Effector memory CD4-positive, alpha-beta T cell (primary cell): ENCODE measurements around the gene SNX13.

ENCODE experiments used
- DNase-seq, 3 donors: peaks; one replicate each; pipeline ENCODE4 v3.0.0-alpha.2; 2020
- H3K27ac ChIP-seq: 2 replicates; pipeline ENCODE4 v1.7.0; 2013; ENCODE audit warnings: mild to moderate bottlenecking, low read length, moderate library complexity; ENCODE audit not compliant: insufficient read depth, poor library complexity, severe bottlenecking
- H3K27me3 ChIP-seq: replicated peaks from 2 replicates; pipeline ENCODE4 v1.7.0; 2013; ENCODE audit warnings: mild to moderate bottlenecking, low read length; ENCODE audit not compliant: insufficient read depth, control insufficient read depth, poor library complexity, severe bottlenecking
- H3K36me3 ChIP-seq: 2 replicates; pipeline ENCODE4 v1.7.0; 2013; ENCODE audit warnings: mild to moderate bottlenecking, low read length, moderate library complexity; ENCODE audit not compliant: control insufficient read depth, insufficient read depth
- H3K4me1 ChIP-seq: 2 replicates; pipeline ENCODE4 v1.7.0; 2013; ENCODE audit warnings: low read length, mild to moderate bottlenecking; ENCODE audit not compliant: control insufficient read depth, insufficient read depth, poor library complexity, severe bottlenecking
- H3K4me3 ChIP-seq: 2 replicates; pipeline ENCODE4 v1.7.0; 2013; ENCODE audit warnings: low read length, low read depth, mild to moderate bottlenecking; ENCODE audit not compliant: insufficient read depth, poor library complexity, severe bottlenecking
- H3K9me3 ChIP-seq: 2 replicates; pipeline ENCODE4 v1.7.0; 2013; ENCODE audit warnings: mild to moderate bottlenecking, low read length, moderate library complexity; ENCODE audit not compliant: control insufficient read depth
- total RNA-seq, 3 donors: gene quantifications; one replicate each; lab custom pipeline; 2026; lab: John Stamatoyannopoulos, UW

The SNX13 gene, protein sequence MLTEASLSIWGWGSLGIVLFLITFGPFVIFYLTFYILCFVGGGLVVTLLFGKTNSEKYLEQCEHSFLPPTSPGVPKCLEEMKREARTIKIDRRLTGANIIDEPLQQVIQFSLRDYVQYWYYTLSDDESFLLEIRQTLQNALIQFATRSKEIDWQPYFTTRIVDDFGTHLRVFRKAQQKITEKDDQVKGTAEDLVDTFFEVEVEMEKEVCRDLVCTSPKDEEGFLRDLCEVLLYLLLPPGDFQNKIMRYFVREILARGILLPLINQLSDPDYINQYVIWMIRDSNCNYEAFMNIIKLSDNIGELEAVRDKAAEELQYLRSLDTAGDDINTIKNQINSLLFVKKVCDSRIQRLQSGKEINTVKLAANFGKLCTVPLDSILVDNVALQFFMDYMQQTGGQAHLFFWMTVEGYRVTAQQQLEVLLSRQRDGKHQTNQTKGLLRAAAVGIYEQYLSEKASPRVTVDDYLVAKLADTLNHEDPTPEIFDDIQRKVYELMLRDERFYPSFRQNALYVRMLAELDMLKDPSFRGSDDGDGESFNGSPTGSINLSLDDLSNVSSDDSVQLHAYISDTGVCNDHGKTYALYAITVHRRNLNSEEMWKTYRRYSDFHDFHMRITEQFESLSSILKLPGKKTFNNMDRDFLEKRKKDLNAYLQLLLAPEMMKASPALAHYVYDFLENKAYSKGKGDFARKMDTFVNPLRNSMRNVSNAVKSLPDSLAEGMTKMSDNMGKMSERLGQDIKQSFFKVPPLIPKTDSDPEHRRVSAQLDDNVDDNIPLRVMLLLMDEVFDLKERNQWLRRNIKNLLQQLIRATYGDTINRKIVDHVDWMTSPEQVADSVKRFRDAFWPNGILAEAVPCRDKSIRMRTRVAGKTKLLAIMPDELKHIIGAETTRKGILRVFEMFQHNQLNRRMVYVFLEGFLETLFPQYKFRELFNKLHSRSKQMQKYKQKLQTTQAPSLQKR
- total RNA-seq = 47.5 to 55.6 (median 49.6) reads per million in 3 donors

DNA sequence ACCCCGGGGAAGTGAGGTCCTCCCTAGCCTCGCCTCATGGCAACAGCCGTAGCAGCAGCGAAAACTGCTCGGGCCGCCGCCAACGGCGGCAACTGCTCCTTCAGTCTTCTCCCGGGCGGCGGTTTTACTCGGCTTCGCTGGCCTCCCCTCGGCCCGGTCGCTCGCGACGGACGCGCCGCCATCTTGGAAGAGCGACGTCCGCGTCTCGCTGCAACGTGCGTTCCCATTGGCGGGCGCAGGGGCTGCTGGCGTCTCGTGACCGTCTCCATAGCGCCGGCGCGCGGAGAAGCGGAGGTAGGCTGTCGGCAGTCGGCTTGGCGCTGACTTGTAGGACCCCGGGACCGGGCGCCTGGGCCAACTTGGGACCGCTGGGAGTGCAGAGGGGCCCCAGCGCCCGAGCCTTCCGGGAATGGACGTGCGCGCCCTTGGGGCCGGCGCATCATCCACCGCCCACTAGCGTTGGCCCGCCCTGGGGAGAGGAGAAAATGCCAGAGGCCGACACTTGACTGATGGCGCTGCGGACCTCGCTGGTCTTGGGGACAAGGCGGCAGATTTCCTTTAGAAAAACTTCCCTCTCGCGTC lies at the start of gene SNX13:
SNX13 (minus strand) TSS at position 193 of the 582 bp plus-strand sequence. CDS start 199 bp downstream, outside the sequence.
- peaks cover 8% of the 10 kb centered on the region for H3K4me1 ChIP-seq
- H3K27me3 ChIP-seq = no peaks in the 10 kb centered on the region
- H3K36me3 ChIP-seq = no peaks in the 10 kb centered on the region
- peak within 1 kb of the TSS; percentile 83 for H3K4me3 ChIP-seq
- H3K9me3 ChIP-seq = no peaks in the 10 kb centered on the region
- peak; percentile 80 to 87 (median 83) for DNase-seq
- H3K27ac ChIP-seq = peak within 1 kb of the TSS; percentile 93

DNA sequence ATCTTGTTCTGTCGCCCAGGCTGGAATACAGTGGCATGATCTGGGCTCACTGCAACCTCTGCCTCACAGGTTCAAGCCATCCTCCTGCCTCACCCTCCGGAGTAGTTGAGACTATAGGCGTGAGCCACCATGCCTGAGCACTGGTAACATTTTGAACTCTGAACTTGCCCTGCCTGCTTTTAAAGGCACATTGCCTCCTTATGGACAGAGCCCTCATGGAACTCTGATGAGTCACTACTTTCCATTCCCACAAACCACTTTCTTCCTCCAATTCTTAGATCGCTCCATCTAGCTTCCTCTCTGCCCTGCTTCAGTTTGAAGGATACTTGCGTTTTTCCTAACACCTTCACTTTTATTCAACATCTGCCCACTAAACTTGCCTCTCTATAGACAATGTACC lies 49.3 kb upstream of the SNX13 start:
- Histone ChIP-seq H3K27me3 (no peaks in the 10 kb centered on the region), H3K36me3 (no peaks in the 10 kb centered on the region), H3K4me1 (no peaks in the 10 kb centered on the region), H3K27ac (no peak overlapping the region), H3K9me3 (no peaks in the 10 kb centered on the region), H3K4me3 (no peak overlapping the region)
- DNase-seq = no peak

DNA sequence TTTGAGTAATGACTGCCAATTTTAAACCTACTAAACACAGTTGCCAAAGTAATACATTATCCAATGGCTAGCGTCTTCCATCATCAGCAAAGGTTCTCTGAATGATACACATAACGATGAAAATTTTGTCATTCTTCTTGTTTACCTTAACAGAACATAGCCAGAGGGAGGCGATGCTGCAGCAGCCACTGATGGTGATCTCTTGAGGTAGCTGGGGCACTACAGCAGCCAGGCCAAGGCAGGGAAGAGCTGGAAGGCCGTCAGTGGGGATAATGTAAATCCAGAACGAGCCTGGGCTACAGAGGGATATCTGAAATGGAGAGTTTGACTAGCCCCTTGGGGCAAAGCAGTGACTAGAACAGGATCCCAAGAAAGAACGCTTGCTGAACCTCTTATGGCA lies 48.6 kb upstream of the SNX13 start:
- H3K4me1 ChIP-seq = no peaks in the 10 kb centered on the region
- H3K9me3 ChIP-seq = no peaks in the 10 kb centered on the region
- no peak overlapping the region for H3K27ac ChIP-seq
- no peak for DNase-seq
- H3K36me3 ChIP-seq = no peaks in the 10 kb centered on the region
- H3K27me3 ChIP-seq = no peaks in the 10 kb centered on the region
- H3K4me3 ChIP-seq = no peak overlapping the region

DNA sequence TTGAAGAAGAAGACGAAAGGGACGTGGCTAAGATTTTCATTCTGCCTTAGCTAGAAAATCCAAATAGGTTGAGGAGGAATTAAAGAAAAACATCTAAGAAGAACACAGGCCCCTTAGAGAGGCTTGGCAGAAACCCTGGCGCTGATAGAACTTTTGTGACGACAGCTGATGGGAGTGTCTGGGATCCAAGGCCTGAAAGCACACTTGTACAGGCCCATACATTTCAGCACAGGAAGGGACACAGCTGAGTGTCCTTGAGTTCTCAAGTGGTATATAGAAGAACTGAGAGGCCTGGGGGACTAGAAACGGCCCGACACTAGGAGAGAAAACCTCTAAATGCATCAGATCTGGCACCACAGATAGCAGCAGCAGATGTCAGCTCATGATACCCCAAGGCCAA lies 47.8 kb upstream of the SNX13 start:
- DNase-seq = no peak
- Histone ChIP-seq H3K27me3 (no peaks in the 10 kb centered on the region), H3K27ac (no peak overlapping the region), H3K4me1 (no peaks in the 10 kb centered on the region), H3K4me3 (no peak overlapping the region), H3K9me3 (no peaks in the 10 kb centered on the region), H3K36me3 (no peaks in the 10 kb centered on the region)

DNA sequence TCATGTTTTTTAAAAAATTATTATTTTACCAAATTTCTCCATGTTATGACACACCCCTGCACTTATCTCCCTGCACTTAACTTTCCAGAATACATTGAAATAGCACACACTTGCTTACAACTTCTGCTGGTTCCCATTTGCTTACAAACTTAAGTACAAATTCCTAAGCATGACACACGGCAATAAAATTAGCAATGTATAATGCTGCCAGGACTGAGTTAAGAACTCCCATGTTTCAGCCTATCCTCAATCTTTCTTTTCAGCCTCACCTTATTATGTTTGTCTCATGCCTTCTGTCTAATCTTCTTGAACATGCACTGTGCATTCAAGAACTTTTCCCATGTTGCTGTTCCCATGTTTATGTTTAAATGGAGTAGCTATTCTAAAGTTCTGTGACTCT lies 46.6 kb upstream of the SNX13 start:
- no peaks in the 10 kb centered on the region for H3K27me3 ChIP-seq
- H3K4me3 ChIP-seq = no peak overlapping the region
- no peaks in the 10 kb centered on the region for H3K9me3 ChIP-seq
- H3K36me3 ChIP-seq = no peaks in the 10 kb centered on the region
- H3K4me1 ChIP-seq = no peaks in the 10 kb centered on the region
- DNase-seq = no peak
- no peak overlapping the region for H3K27ac ChIP-seq

DNA sequence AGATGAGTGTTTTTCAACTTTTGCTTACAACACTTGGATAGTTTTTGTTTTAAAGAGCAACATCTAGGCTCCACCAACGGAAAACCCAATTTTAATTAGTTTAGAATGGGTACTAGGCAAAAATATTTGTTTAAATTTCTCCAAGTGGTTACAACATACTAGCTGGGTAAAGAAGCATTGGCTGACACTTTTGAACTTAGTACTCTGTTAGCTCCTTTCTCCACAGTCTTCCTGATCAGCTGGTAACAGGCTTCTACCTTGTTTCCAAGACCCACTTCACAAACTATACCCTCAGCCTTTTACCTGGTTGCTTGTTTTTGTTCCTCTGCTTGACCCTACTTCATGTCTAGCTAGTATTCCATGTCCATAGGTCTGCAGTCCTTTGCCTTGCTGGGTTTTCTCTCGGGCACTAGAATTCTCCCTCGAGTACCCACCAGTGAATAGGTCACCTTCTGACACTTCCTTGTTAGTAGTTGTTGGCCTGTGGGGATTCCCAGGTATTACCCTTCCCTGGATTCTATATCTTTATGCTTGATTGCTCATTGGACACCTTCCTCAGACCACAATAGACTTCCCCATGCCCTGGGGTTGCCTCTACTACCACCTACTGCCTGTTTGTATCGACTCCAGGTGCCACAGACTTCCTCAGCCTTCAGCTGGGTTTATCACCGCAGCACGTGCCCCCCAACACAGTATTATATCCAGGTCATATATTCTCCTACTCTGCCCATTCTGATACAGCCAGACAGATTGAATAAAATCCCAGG lies 45.4 kb upstream of the SNX13 start:
- H3K9me3 ChIP-seq = no peaks in the 10 kb centered on the region
- H3K36me3 ChIP-seq = no peaks in the 10 kb centered on the region
- H3K4me3 ChIP-seq = no peak overlapping the region
- H3K4me1 ChIP-seq = no peaks in the 10 kb centered on the region
- no peak for DNase-seq
- no peak overlapping the region for H3K27ac ChIP-seq
- no peaks in the 10 kb centered on the region for H3K27me3 ChIP-seq

DNA sequence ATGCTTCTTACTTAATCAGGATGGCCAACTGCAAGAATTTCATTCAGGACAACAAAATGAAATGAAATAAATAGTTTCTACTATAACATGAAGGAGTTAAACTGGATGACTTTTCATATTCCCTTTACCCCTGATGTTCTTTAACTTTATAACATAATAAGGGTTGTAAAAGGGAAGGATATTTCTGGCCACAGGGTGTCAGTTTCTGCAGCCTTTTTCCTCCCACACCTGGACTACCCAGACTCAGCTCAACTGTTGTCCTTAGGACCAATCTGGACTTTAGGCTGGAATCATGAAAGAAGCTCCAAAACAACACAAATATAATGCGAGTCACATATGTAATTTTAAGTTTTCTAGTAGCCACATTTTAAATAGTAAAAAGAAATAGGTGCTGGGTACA lies 44.0 kb upstream of the SNX13 start:
- Histone ChIP-seq H3K4me3 (no peak overlapping the region), H3K4me1 (no peaks in the 10 kb centered on the region), H3K36me3 (no peaks in the 10 kb centered on the region), H3K27me3 (no peaks in the 10 kb centered on the region), H3K27ac (no peak overlapping the region), H3K9me3 (no peaks in the 10 kb centered on the region)
- DNase-seq = no peak

DNA sequence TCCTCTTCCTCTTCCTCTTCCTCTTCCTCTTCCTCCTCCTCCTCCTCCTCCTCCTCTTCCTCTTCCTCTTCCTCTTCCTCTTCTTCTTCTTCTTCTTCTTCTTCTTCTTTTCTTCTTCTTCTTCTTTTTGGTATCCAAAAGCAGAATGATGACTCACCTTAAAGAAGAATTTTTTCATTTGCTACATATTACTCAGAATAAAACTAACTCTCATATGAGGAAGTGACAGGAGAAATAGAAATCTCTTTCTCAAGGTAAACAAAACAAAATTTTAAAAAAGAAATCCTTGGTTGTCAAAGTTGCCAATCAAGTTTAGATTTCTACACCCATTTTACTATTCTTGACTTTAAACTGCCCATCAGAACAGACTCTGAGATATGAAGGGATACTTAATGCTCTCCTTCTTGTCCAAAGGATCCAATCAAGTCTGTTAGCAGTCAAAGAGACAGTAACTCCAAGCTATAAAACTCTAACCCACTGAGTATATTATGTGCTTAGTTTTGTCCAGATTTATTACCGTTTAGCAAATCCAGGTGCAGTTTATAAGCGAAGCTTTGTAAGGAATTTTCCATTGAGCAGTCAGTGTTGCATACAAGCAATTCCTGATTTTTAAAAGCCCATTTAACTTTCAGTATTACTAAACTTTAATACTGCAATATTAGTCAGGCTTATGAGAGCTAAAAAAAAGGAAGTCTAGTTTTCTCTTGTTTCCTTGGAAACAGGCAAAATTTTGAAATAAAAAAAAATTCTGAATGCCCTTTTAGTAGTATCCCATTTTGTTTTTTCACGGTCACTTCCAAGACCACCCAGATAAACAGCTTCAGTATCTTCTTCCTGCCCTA lies 43.1 kb upstream of the SNX13 start:
- no peak for DNase-seq
- no peaks in the 10 kb centered on the region for H3K36me3 ChIP-seq
- no peaks in the 10 kb centered on the region for H3K4me1 ChIP-seq
- H3K9me3 ChIP-seq = no peaks in the 10 kb centered on the region
- H3K27me3 ChIP-seq = no peaks in the 10 kb centered on the region
- no peak overlapping the region for H3K4me3 ChIP-seq
- no peak overlapping the region for H3K27ac ChIP-seq

DNA sequence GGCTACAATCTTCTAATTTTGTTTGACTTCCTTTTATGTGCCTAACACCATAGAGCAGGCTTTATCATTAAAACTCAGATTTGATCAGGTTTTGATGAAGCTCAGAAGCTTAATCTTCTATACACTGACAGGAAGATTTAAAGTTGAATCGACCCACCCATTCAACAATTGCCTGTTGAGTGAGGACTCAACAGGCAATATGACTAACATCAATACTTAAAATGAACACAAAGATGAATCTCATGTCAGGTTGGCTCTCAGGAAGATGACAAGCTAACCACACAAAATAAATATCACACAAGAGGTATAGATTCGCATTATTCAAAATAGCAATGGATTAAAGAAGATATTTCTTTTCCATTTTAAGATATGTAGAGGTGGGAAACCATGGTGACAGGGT lies 36.7 kb upstream of the SNX13 start:
- Histone ChIP-seq H3K27me3 (no peaks in the 10 kb centered on the region), H3K36me3 (no peaks in the 10 kb centered on the region), H3K9me3 (no peaks in the 10 kb centered on the region), H3K27ac (no peak overlapping the region), H3K4me3 (no peak overlapping the region), H3K4me1 (no peaks in the 10 kb centered on the region)
- no peak for DNase-seq
